SKM-1 treated with dmso at 0.1 percent for 144 hours (cell line): ENCODE results near the gene C2.

Experiments
- DNase-seq: peaks from one replicate; lab custom pipeline; 2025; ENCODE audit not compliant: unreplicated experiment; lab: John Stamatoyannopoulos, UW

Gene C2

DNA sequence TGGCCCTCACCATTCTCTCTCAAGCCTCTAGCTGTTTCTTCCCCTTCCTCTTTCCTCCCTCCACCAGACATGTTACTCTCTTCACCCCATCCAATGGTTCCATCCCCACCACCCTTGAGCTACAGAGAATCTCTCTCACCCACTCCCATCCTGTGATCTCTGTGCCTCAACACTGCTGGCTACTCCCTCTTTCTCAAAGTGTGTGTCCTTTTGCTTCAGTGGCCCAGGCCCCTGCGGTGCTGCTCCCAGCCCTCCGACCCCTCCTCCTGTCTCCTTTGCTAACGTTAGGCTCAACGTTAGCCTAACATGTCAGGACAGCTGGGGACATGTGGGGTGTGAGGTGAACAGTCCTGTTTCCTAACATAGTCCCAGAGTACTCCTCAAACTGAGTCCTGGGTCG is 25.4 kb downstream of the C2 start:
- DNase-seq = no peak

GRCh38 chr6:31954511-31954910 is 27.0 kb downstream of the C2 start:
- no peak for DNase-seq

GRCh38 chr6:31956796-31957195 is 29.3 kb downstream of the C2 start:
- DNase-seq = no peak

DNA sequence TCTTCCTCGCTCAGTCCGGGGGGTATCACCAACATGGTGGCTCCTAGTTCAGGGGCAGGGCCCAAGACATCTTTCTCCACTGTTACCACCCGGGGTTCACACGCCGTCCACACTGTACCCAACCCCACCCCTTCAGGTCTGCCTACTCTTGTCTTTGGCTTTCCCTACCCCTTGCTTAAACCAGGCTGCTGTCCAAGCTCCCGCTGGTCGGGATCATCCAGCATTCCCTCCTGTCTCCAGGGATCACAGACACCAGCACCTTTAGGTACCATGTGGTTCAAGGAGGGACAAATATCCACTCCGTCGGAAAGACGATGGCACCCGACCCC is 30.9 kb downstream of the C2 start:
- DNase-seq = no peak

- DNase-seq = peak; percentile 96
Observed at GRCh38 chr6:31958741-31959739, 31.5 kb downstream of the C2 start, which contains the start of the genes NELFE and SKIC2. Gene NELFE (minus strand): TSS chr6:31958971. CDS start chr6:31958446, 525 bp downstream. Gene SKIC2 (plus strand): TSS chr6:31959175. CDS start chr6:31959193, 18 bp downstream.

- DNase-seq = no peak
Observed at GRCh38 chr6:31961616-31962015, 34.1 kb downstream of the C2 start.

- DNase-seq = no peak
Observed at GRCh38 chr6:31963921-31964320, 36.4 kb downstream of the C2 start.

- no peak for DNase-seq
Observed at GRCh38 chr6:31965700-31966099, 38.2 kb downstream of the C2 start.

- no peak for DNase-seq
Observed at GRCh38 chr6:31966506-31966905, 39.0 kb downstream of the C2 start.

- no peak for DNase-seq
Observed at GRCh38 chr6:31966997-31967925, 39.7 kb downstream of the C2 start.

DNA sequence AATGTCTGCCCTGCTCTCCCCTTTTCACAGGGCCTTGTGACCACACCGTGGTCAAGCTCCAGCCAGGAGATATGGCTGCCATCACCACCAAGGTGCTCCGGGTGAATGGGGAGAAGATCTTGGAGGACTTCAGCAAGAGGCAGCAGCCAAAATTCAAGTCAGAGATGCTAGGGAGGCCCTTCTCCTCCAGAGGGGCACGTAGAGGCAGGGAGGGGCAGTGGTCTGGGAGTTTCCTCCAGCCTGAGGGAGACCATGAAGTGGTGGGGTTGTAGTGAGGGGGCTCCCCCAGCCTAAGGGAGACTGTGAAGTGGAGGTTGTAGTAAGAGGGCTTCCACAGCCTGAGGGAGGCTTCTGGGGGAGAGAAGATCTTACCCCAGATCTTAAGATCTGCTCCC is 40.4 kb downstream of the C2 start:
- no peak for DNase-seq

GRCh38 chr6:31968326-31968725 is 40.8 kb downstream of the C2 start:
- DNase-seq = no peak

DNA sequence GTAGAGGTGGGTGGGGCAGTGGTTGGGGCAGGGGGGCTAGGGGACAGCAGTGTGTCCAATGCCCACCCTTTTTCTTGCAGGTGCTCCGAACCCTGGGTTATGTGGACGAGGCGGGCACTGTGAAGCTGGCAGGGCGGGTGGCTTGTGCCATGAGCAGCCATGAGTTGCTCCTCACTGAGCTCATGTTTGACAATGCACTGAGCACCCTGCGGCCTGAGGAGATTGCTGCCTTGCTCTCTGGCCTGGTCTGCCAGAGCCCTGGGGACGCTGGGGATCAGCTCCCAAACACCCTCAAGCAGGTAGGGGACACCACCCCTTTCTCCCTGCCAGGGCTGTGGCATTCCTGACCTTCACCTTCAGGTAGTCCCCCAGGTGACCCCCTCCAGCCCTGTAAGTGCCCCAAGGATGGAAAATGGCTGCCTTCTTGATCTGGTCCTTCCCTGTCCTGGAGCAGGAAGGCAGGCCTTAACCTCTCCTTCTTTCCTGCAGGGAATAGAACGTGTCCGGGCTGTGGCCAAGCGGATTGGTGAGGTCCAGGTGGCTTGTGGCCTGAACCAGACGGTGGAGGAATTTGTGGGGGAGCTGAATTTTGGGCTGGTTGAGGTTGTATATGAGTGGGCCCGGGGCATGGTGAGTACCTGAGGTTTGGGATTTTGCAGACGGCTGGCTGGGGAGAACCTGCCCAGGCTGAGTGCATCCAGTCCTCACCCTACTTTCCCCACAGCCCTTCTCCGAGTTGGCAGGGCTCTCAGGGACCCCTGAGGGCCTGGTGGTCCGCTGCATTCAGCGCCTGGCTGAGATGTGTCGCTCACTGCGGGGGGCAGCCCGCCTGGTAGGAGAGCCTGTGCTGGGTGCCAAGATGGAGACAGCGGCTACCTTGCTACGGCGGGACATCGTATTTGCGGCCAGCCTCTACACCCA is 41.5 kb downstream of the C2 start:
- no peak for DNase-seq

- no peak for DNase-seq
Observed at GRCh38 chr6:31969712-31970603, 42.4 kb downstream of the C2 start.

- no peak for DNase-seq
Observed at GRCh38 chr6:31970604-31971271, 43.2 kb downstream of the C2 start.

DNA sequence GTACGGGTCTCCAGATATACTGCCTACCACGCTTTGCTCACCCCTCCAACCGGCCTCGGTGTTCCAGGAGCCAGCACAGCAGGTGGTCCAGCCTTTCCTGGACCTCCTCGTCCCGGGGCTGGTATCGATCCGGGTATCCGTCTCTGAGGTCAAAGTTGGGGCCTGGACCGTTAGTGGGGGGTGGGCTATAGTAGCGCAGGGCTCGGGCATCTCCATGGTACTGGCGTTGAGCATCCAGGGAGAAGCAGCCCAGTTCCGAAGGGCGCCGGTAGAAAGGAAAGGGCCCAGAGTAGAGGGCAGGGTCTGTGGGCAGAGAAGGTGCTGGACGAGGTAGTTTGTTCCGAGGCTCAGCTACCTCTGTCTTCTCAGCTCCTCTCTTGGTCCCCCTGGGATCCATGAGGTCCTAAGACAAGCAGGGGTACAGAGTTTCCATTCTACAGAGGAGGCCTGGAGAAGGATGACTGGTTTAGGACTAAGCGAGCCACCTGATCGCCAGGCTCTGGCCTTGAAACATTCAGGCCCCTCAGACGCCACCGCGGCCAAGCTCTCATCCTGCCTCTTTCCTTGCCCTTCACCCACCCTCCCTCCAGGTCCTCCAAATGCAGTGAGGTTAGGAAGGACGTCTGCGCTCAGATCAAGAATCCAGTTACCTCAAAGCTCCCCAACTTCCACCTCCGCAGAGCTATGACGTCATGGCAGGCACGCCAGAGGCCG is 43.9 kb downstream of the C2 start:
- no peak for DNase-seq

- DNase-seq = peak; percentile 96
Observed at GRCh38 chr6:31971993-31972708, 44.6 kb downstream of the C2 start, which contains the start of gene DXO. Gene DXO (minus strand): TSS chr6:31972138. CDS start chr6:31971675, 463 bp downstream.
